BLaER1 treated with 17β-estradiol and CSF1 and Interleukin-3, amounts not matched to agents 10 nM and 100 nM (cell line): ENCODE results near the gene TET3.

Source experiments
- H3K27ac ChIP-seq, 11 experiments: shearing (Covaris generic); formaldehyde crosslinking; 2 replicates each; pipeline ENCODE4 v1.8.1; 2022
- H3K27me3 ChIP-seq, 11 experiments: shearing (Covaris generic); formaldehyde crosslinking; 2 replicates each; pipeline ENCODE4 v1.8.1; 2022
- H3K36me3 ChIP-seq, 11 experiments: shearing (Covaris generic); formaldehyde crosslinking; 2 replicates each; pipeline ENCODE4 v1.8.1; 2022
- H3K4me1 ChIP-seq, 10 experiments: shearing (Covaris generic); formaldehyde crosslinking; 2 replicates each; pipeline ENCODE4 v1.8.1; 2022
- H3K4me2 ChIP-seq, 11 experiments: shearing (Covaris generic); formaldehyde crosslinking; 2 replicates each; pipeline ENCODE4 v1.8.1; 2022
- H3K4me3 ChIP-seq, 10 experiments: shearing (Covaris generic); formaldehyde crosslinking; 2 replicates each; pipeline ENCODE4 v1.8.1; 2022
- H3K9ac ChIP-seq, 11 experiments: shearing (Covaris generic); formaldehyde crosslinking; 2 replicates each; pipeline ENCODE4 v1.8.1; 2022
- H3K9me3 ChIP-seq, 11 experiments: shearing (Covaris generic); formaldehyde crosslinking; replicated peaks in 1 of 11; 2 replicates each; pipeline ENCODE4 v1.8.1; 2022
- H4K20me1 ChIP-seq, 11 experiments: shearing (Covaris generic); formaldehyde crosslinking; 2 replicates each; pipeline ENCODE4 v1.8.1; 2022
- Cebpa-rat ChIP-seq, 11 experiments: shearing (Covaris generic); IDR thresholded peaks; 2 replicates each; pipeline ENCODE4 v1.8.1; 2022

Gene TET3

DNA sequence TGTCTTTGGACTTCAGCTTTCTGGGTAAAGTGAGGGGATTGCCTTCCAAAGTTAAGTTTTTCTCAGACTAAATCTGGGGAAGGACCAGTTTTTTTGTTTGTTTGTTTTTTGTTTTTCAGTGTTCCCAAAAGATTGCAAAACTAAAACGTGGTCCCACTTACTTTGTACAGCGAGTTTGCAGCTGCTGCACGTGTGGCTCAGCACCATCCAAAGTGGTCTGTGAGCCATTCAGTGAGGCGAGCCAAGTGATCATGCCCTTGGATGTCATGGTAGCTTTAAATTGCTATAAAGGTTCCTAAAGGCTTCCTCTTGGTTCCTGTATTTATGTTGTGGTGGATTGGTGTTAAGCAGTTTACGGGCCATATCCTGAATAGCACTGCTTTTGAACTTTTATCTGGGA lies 23.0 kb downstream of the TET3 start:
- Histone ChIP-seq H3K36me3 (peaks cover 58 to 90% (median 84%) of the 10 kb centered on the region in 11 experiments), H3K27me3 (no peaks in the 10 kb centered on the region), H3K4me3 (no peak overlapping the region), H3K4me2 (peak overlapping the region; percentile 18 to 99 (median 73); a peak in 20 of 22 replicates), H3K9ac (no peak overlapping the region), H3K9me3 (no peaks in the 10 kb centered on the region), H3K27ac (peak overlapping the region in 3 of 11 experiments; percentile 2 to 28 (median 27); a peak in 3 of 22 replicates), H4K20me1 (peaks cover 98 to 100% (median 99%) of the 10 kb centered on the region in 11 experiments), H3K4me1 (peaks cover 62 to 72% (median 66%) of the 10 kb centered on the region in 10 experiments)
- TF ChIP-seq Cebpa-rat (IDR thresholded peaks at IDR 0.05): no peak

DNA sequence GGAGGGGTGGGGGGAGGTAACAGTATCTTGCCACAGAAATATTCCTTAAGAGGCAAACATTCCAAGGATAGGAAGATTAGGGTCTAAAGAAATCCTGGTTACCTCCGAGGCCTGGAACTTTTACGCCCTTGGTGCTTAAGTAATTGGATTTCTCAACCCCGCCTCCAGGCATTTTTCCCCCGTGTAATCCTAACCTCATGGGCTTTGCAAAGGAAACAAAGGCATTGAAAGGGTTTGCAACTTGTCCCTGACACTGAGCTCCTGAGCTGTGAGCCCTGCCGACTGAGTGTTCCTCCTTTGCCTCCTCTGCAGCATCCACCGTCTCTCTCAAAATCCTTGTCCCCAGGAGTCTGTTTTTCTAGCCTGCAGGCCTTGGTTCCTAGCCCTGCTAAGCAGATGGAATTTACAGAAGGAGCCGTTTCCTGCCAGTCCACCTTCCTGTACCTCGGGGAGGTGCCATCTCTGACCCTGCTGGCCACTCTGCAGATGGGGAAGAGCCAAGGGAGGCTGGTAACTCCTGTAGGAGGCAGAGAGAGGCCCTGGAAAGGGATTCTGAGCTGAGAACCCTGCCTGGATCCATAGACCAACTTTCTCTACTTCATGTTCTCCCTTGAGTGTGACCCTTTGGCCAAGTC lies 24.2 kb downstream of the TET3 start:
- Histone ChIP-seq H3K4me3 (no peak overlapping the region), H3K4me1 (peaks cover 52 to 61% (median 55%) of the 10 kb centered on the region in 10 experiments), H3K4me2 (peak overlapping the region in 5 of 11 experiments; percentile 18 to 99 (median 92); a peak in 5 of 22 replicates), H3K9me3 (no peaks in the 10 kb centered on the region), H4K20me1 (peaks cover 100% of the 10 kb centered on the region in 11 experiments), H3K27me3 (no peaks in the 10 kb centered on the region), H3K9ac (no peak overlapping the region), H3K36me3 (peaks cover 58 to 100% (median 88%) of the 10 kb centered on the region in 11 experiments), H3K27ac (no peak overlapping the region)
- no peak for TF ChIP-seq Cebpa-rat (IDR thresholded peaks at IDR 0.05)

GRCh38 chr2:74009577-74009976 lies 24.9 kb downstream of the TET3 start:
- no peak for TF ChIP-seq Cebpa-rat (IDR thresholded peaks at IDR 0.05)
- Histone ChIP-seq H3K36me3 (peaks cover 58 to 100% (median 86%) of the 10 kb centered on the region in 11 experiments), H3K9me3 (no peaks in the 10 kb centered on the region), H3K4me3 (no peak overlapping the region), H3K27me3 (no peaks in the 10 kb centered on the region), H3K9ac (0 out of 22 replicates have a peak overlapping the region, but pooled peaks of 1 of the 11 experiments have one; percentile 10), H3K4me1 (peaks cover 45 to 54% (median 48%) of the 10 kb centered on the region in 10 experiments), H3K27ac (0 out of 22 replicates have a peak overlapping the region, but pooled peaks of 1 of the 11 experiments have one; percentile 1), H4K20me1 (peaks cover 99 to 100% (median 100%) of the 10 kb centered on the region in 11 experiments), H3K4me2 (no peak overlapping the region; a peak in 1 of 22 replicates)

DNA sequence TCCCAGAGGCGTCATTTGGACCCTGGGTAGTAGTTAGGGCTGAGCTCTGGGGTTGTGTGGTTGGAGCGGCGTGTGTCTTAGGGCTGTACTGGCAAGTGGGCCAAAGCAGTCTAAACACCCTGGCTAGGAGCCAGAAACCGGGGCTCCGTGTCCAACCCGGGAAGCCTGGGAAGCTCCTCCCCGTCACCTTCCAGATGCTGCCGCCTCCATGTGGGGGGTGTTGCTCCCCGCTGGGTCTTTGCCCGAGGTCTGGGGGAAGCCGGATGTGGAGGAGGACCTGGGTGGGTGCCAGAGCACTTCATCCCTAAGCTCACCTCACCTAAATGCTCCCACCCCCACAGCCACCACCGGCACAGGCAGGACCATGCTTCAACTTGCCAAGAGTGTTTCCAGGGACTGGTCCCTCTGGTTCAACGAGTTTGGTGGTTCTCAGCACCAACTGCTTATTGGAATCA lies 25.4 kb downstream of the TET3 start:
- no peaks in the 10 kb centered on the region for H3K27me3 ChIP-seq
- H3K36me3 ChIP-seq: peaks cover 53 to 100% (median 81%) of the 10 kb centered on the region in 11 experiments
- H4K20me1 ChIP-seq: peaks cover 99 to 100% (median 100%) of the 10 kb centered on the region in 11 experiments
- peaks cover 40 to 49% (median 43%) of the 10 kb centered on the region in 10 experiments for H3K4me1 ChIP-seq
- TF ChIP-seq Cebpa-rat (IDR thresholded peaks at IDR 0.05): no peak
- 0 out of 22 replicates have a peak overlapping the region, but pooled peaks of 1 of the 11 experiments have one; percentile 1 for H3K27ac ChIP-seq
- 0 out of 22 replicates have a peak overlapping the region, but pooled peaks of 1 of the 11 experiments have one; percentile 10 for H3K9ac ChIP-seq
- no peak overlapping the region for H3K4me2 ChIP-seq
- H3K4me3 ChIP-seq: no peak overlapping the region
- no peaks in the 10 kb centered on the region for H3K9me3 ChIP-seq

DNA sequence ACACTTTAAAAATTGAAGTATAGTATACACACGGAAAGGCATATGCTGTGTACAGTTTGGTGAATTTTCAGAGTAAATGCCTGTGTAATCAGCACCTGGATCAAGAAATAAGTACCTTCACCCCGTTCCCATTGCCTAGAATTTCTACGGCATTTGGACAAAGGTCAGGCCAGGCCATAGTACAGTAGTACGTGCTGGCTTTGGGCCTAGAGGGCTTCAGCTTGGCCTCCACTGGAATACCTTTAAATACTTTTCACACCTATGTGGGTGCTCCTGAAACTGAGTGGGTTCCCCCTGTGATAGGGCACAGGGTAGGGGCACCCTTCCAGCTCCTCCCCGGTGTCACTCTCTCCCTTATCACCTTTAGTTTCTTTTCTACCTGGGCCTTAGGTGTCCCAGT lies 26.5 kb downstream of the TET3 start:
- no peak overlapping the region for H3K4me3 ChIP-seq
- peaks cover 28 to 38% (median 32%) of the 10 kb centered on the region in 10 experiments for H3K4me1 ChIP-seq
- H3K36me3 ChIP-seq: peaks cover 42 to 90% (median 73%) of the 10 kb centered on the region in 11 experiments
- H3K4me2 ChIP-seq: no peak overlapping the region
- H4K20me1 ChIP-seq: peaks cover 97 to 100% (median 100%) of the 10 kb centered on the region in 11 experiments
- no peaks in the 10 kb centered on the region for H3K9me3 ChIP-seq
- H3K27me3 ChIP-seq: no peaks in the 10 kb centered on the region
- no peak overlapping the region for H3K27ac ChIP-seq
- H3K9ac ChIP-seq: no peak overlapping the region
- TF ChIP-seq Cebpa-rat (IDR thresholded peaks at IDR 0.05): no peak

DNA sequence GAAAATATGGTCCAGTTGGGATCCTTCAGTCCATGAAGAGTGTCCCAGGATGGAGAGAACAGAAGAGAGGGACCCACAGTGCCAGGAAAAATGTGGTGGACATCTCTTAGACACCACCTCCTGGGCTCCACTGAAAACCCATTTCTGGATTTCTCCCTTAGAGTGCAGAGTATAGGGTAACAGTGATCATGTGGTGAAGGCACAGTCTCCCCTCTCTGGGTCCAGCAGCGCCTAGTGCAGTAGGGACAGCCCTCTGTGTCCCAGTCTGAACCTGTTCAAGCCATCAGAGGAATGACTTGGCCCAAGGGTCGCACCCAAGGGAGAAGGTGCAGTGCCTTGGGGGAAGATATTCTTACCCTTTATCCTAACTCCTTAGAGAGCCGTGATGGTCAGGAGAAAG lies 30.1 kb downstream of the TET3 start:
- no peak for TF ChIP-seq Cebpa-rat (IDR thresholded peaks at IDR 0.05)
- Histone ChIP-seq H3K9ac (no peak overlapping the region), H3K27ac (no peak overlapping the region), H3K9me3 (no peaks in the 10 kb centered on the region), H3K4me3 (no peak overlapping the region), H4K20me1 (peaks cover 95 to 100% (median 100%) of the 10 kb centered on the region in 11 experiments), H3K4me1 (peaks cover 11 to 28% (median 13%) of the 10 kb centered on the region in 10 experiments), H3K27me3 (no peaks in the 10 kb centered on the region), H3K4me2 (no peak overlapping the region), H3K36me3 (peaks cover 10 to 76% (median 57%) of the 10 kb centered on the region in 11 experiments; a peak in 21 of 22 replicates)

- no peak overlapping the region for H3K9ac ChIP-seq
- no peaks in the 10 kb centered on the region for H3K9me3 ChIP-seq
- H3K4me1 ChIP-seq: peaks cover 30 to 46% (median 35%) of the 10 kb centered on the region in 10 experiments
- no peaks in the 10 kb centered on the region for H3K27me3 ChIP-seq
- H3K36me3 ChIP-seq: peaks cover under 1 to 63% (median 34%) of the 10 kb centered on the region in 11 experiments; a peak in 20 of 22 replicates
- no peak overlapping the region for H3K4me2 ChIP-seq
- TF ChIP-seq Cebpa-rat (IDR thresholded peaks at IDR 0.05): no peak
- peaks cover 92 to 100% (median 100%) of the 10 kb centered on the region in 11 experiments for H4K20me1 ChIP-seq
- H3K27ac ChIP-seq: no peak overlapping the region
- no peak overlapping the region for H3K4me3 ChIP-seq
Observed at GRCh38 chr2:74017223-74017622, 32.5 kb downstream of the TET3 start.

DNA sequence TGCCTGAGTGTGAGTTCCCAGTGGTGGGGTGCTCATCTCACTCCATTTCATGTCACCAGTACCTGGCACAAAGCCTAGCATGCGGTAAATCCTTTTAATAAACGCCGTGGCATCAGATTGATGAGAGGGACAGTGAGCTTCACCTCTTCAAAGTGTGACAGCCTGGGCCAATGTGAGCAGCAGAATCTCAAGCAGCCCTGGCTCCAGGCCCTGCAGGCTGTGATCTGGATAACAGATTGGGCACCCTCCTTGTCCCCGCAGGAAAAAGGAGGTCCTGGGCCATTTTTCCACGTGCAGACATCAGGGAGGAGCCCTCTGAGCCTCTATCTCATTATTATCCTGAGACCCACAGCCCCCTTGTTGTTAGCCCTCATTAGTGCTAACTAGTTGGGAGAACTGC lies 34.8 kb downstream of the TET3 start:
- peak overlapping the region in 3 of 11 experiments; percentile 47 to 67 (median 61); a peak in 5 of 22 replicates for H3K27ac ChIP-seq
- peaks cover 90 to 100% (median 99%) of the 10 kb centered on the region in 11 experiments for H4K20me1 ChIP-seq
- H3K4me2 ChIP-seq: peak overlapping the region; percentile 79 to 96 (median 84); a peak in 21 of 22 replicates
- no peaks in the 10 kb centered on the region; a peak in 1 of 22 replicates for H3K9me3 ChIP-seq
- TF ChIP-seq Cebpa-rat (IDR thresholded peaks at IDR 0.05): no peak
- H3K4me3 ChIP-seq: no peak overlapping the region
- H3K36me3 ChIP-seq: peaks cover 3 to 50% (median 30%) of the 10 kb centered on the region in 11 experiments; a peak in 19 of 22 replicates
- peaks cover 46 to 67% (median 51%) of the 10 kb centered on the region in 10 experiments for H3K4me1 ChIP-seq
- no peaks in the 10 kb centered on the region for H3K27me3 ChIP-seq
- H3K9ac ChIP-seq: no peak overlapping the region; a peak in 1 of 22 replicates
